ENCODE results near the gene PROSER2. TPM values are rescaled to one million over a fixed set of nuclear protein-coding genes. Genes with fewer than 3 reads are reported as not detected.

The PROSER2 gene
- total and polyA plus RNA-seq, 2 of the 13 experiments (the other 11 are each of a cell fraction or from before 2014, with no cell fraction given): 6.9 to 7.7 TPM

- TF ChIP-seq ATF5 (CRISPR knock-in tag; IDR thresholded peaks at IDR 0.05; ENCODE audit: low read depth) (0 out of 2 replicates have a peak, but pooled peaks have one; percentile 61), RXRA (CRISPR knock-in tag; IDR thresholded peaks at IDR 0.05) (peak; percentile 34; the same call in 1 of the 2 replicates), ZNF230 (CRISPR knock-in tag; IDR thresholded peaks at IDR 0.05) (0 out of 2 replicates have a peak, but pooled peaks have one; percentile 66), RXRB (CRISPR knock-in tag; IDR thresholded peaks at IDR 0.05; ENCODE audit: borderline replicate concordance) (peak; percentile 38; the same call in 1 of the 2 replicates), RNF219 (CRISPR knock-in tag; IDR thresholded peaks at IDR 0.05) (no peak), CEBPZ (IDR thresholded peaks at IDR 0.05; ENCODE audit: low read length) (no peak), HNF4A (CRISPR knock-in tag; IDR thresholded peaks at IDR 0.05) (peak; percentile 61), ZNF296 (CRISPR knock-in tag; conservative IDR thresholded peaks at IDR 0.05) (0 out of 2 replicates have a peak, but pooled peaks have one; percentile 37), MTA1 (CRISPR knock-in tag; IDR thresholded peaks at IDR 0.05; ENCODE audit: borderline replicate concordance) (peak; percentile 89; the same call in 1 of the 2 replicates), HBP1 (CRISPR knock-in tag; IDR thresholded peaks at IDR 0.05; ENCODE audit: low read depth) (peak; percentile 62; the same call in 1 of the 2 replicates), MYC (CRISPR knock-in tag; IDR thresholded peaks at IDR 0.05; ENCODE audit: borderline replicate concordance) (0 out of 2 replicates have a peak, but pooled peaks have one; percentile 12), ZBTB38 (CRISPR knock-in tag; IDR thresholded peaks at IDR 0.05) (0 out of 2 replicates have a peak, but pooled peaks have one; percentile 33), ZBTB8A (CRISPR knock-in tag; IDR thresholded peaks at IDR 0.05; ENCODE audit: borderline replicate concordance, low read depth) (0 out of 2 replicates have a peak, but pooled peaks have one; percentile 60), MLLT10 (CRISPR knock-in tag; IDR thresholded peaks at IDR 0.05) (no peak), ZFY (CRISPR knock-in tag; IDR thresholded peaks at IDR 0.05) (peak; percentile 18; the same call in 1 of the 2 replicates), EP300 (IDR thresholded peaks at IDR 0.05; ENCODE audit: low read depth in 2 of 2, low read length in 2 of 2) (0 out of 4 replicates have a peak, but pooled peaks of 1 of the 2 experiments have one; percentile 35), EP300 (CRISPR knock-in tag; IDR thresholded peaks at IDR 0.05; ENCODE audit: borderline replicate concordance) (0 out of 2 replicates have a peak, but pooled peaks have one; percentile 13), ZGPAT (CRISPR knock-in tag; IDR thresholded peaks at IDR 0.05) (0 out of 2 replicates have a peak, but pooled peaks have one; percentile 19), ZEB1 (IDR thresholded peaks at IDR 0.05; ENCODE audit: insufficient replicate concordance, low read depth) (peak; percentile 26)
Measured at GRCh38 chr10:11793762-11794479, 29.2 kb upstream of the PROSER2 start (continued).

Measured in HepG2 (cell line).